Loucy (cell line): ENCODE measurements around the gene MPHOSPH9.

Experiments
- EZH2phosphoT487 ChIP-seq: fragments of 200-600 bp; IDR thresholded peaks from 2 replicates; pipeline ENCODE4 v1.6.1; 2018; ENCODE audit warnings: antibody characterized with exemption, mild to moderate bottlenecking, moderate library complexity, borderline replicate concordance
- TF ChIP-seq, protein P1 (sequence below): fragments of 200-600 bp; sonication (generic); conservative IDR thresholded peaks from 2 replicates; pipeline ENCODE4 v1.5.1; 2014; ENCODE audit warnings: mild to moderate bottlenecking, antibody characterized with exemption, low read length

DNA sequence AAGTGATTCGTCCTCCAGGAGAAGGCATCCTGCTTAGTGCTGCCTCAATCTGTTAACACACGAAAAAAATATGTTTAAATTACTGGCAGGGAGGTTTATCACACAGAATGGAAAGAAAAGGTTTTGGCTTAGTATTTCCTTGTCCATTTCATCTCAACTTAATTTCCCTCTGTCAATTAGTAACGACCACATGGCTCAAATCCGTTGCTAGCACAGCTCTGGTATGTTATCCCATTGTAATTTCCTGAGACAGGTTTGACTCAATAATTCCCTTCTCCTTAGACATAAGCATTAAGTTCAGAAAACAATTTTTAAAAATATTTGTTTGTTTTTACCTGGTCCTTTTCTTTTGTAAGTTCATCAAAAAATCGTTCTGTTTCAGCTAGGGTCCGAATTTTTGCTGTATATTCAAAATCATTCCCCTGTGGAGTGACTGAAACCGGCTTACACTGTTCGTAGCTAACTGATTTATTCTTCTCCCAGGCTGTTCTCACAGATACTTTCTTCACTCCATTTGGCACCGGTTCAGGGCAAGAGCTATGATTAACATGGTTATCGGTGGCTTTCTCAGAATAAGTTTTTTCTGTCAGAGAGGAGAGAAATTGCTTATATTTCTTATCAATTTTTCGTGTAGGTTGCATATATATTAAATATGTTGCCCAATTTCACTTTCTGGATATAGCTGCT lies 72.0 kb downstream of the MPHOSPH9 start:
- TF ChIP-seq, protein P1, sequence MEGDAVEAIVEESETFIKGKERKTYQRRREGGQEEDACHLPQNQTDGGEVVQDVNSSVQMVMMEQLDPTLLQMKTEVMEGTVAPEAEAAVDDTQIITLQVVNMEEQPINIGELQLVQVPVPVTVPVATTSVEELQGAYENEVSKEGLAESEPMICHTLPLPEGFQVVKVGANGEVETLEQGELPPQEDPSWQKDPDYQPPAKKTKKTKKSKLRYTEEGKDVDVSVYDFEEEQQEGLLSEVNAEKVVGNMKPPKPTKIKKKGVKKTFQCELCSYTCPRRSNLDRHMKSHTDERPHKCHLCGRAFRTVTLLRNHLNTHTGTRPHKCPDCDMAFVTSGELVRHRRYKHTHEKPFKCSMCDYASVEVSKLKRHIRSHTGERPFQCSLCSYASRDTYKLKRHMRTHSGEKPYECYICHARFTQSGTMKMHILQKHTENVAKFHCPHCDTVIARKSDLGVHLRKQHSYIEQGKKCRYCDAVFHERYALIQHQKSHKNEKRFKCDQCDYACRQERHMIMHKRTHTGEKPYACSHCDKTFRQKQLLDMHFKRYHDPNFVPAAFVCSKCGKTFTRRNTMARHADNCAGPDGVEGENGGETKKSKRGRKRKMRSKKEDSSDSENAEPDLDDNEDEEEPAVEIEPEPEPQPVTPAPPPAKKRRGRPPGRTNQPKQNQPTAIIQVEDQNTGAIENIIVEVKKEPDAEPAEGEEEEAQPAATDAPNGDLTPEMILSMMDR = no peak
- no peak for TF ChIP-seq EZH2phosphoT487
